22Rv1 (cell line): Measurements from ENCODE around the gene C1QL1.

ENCODE experiments used
- ZFX ChIP-seq: fragments of 450-650 bp; IDR thresholded peaks from 2 replicates; pipeline ENCODE4 v1.6.1; 2017; ENCODE audit warnings: antibody characterized with exemption, borderline replicate concordance
- TF ChIP-seq, protein P1 (sequence below): fragments of 450-650 bp; IDR thresholded peaks from 2 replicates; pipeline ENCODE4 v1.5.1; 2017; ENCODE audit warnings: mild to moderate bottlenecking

DNA sequence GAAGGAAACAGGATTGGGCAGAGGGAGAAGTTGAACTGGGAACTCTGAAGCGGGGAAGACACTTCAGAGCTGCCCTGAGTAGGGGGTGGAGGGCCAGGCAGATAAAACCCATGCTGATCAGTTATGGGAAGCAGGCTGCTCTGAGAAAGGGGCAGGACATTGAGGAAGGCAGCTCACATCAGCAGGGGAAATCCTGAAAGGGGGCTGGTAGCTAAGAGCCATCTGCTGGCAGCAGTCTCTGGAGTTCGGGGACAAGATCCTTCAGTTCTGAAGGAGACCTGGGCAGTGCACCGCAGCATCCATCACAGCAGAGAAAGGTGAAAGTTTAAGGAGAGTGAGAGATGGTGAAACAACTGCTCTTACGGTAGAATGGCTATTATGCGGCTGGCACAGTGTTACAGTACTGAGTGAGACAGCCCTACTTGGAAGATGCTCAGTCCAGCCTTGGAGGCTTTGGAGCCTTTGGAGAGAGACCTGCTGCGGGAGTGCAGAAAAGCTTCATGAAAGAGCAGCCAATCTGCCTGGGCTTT lies 15.1 kb downstream of the C1QL1 start:
- TF ChIP-seq, protein P1, sequence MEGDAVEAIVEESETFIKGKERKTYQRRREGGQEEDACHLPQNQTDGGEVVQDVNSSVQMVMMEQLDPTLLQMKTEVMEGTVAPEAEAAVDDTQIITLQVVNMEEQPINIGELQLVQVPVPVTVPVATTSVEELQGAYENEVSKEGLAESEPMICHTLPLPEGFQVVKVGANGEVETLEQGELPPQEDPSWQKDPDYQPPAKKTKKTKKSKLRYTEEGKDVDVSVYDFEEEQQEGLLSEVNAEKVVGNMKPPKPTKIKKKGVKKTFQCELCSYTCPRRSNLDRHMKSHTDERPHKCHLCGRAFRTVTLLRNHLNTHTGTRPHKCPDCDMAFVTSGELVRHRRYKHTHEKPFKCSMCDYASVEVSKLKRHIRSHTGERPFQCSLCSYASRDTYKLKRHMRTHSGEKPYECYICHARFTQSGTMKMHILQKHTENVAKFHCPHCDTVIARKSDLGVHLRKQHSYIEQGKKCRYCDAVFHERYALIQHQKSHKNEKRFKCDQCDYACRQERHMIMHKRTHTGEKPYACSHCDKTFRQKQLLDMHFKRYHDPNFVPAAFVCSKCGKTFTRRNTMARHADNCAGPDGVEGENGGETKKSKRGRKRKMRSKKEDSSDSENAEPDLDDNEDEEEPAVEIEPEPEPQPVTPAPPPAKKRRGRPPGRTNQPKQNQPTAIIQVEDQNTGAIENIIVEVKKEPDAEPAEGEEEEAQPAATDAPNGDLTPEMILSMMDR = no peak
- no peak for TF ChIP-seq ZFX
